DOHH2 (cell line): ENCODE results near the gene LRRC3C.

Source experiments
- EZH2phosphoT487 ChIP-seq: fragments of 200-600 bp; sonication (generic); IDR thresholded peaks from 2 replicates; pipeline ENCODE4 v1.6.1; 2017; ENCODE audit warnings: borderline replicate concordance, mild to moderate bottlenecking, antibody characterized with exemption, low read length, moderate library complexity, mixed read lengths
- TF ChIP-seq, protein P1 (sequence below): fragments of 200-600 bp; sonication (generic); IDR thresholded peaks from one replicate; pipeline ENCODE4 v1.5.1; 2014; ENCODE audit warnings: antibody characterized with exemption, mild to moderate bottlenecking, low read depth, low read length; ENCODE audit not compliant: poor library complexity, severe bottlenecking

DNA sequence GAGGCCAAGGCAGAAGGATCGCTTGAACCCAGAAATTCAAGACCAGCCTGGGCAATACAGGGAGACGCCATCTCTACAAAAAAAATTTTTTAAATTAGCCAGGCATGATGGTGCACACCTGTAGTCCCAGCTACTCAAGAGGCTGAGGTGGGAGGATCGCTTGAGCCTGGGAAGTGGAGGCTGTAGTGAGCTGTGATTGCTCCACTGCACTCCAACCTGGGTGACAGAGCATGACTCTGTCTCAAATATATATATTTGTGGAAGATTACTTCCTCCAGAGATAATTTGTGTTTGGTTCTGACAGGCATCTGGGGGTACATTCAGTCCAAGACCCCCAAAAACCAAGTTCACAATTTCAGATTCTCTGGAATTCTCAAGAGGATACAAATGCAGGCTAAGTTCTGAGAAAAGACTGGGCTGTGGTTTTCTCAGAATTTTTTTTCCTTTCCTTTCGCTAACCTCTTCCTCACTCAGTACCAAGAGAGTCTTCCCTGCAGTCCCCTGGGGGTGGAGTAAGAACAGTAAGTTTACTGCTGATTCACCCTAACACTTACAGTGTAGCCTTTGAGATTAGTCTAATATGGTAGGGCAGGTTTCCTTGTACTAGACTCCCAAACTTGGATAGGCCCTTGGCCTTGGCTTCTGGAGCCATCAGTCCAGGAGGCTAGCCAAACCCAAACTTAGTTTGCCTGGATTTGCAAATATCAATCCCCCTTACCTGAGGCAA, 24.2 kb upstream of the LRRC3C start:
- TF ChIP-seq, protein P1, sequence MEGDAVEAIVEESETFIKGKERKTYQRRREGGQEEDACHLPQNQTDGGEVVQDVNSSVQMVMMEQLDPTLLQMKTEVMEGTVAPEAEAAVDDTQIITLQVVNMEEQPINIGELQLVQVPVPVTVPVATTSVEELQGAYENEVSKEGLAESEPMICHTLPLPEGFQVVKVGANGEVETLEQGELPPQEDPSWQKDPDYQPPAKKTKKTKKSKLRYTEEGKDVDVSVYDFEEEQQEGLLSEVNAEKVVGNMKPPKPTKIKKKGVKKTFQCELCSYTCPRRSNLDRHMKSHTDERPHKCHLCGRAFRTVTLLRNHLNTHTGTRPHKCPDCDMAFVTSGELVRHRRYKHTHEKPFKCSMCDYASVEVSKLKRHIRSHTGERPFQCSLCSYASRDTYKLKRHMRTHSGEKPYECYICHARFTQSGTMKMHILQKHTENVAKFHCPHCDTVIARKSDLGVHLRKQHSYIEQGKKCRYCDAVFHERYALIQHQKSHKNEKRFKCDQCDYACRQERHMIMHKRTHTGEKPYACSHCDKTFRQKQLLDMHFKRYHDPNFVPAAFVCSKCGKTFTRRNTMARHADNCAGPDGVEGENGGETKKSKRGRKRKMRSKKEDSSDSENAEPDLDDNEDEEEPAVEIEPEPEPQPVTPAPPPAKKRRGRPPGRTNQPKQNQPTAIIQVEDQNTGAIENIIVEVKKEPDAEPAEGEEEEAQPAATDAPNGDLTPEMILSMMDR = no peak
- TF ChIP-seq EZH2phosphoT487 = no peak
